ENCODE measurements around the gene TRAP1.

Gene TRAP1

GRCh38 chr16:3652373-3653195 lies 64.7 kb downstream of the TRAP1 start:
- no peak overlapping the region for H3K9ac ChIP-seq (ENCODE audit: insufficient read length)
- no peak overlapping the region for H3K4me3 ChIP-seq
- TF ChIP-seq FOXP2 (optimal IDR thresholded peaks at IDR 0.05; ENCODE audit: control extremely low read depth, extremely low read length, insufficient read depth) (no peak), POLR2AphosphoS5 (IDR thresholded peaks at IDR 0.05; ENCODE audit: borderline replicate concordance, low read depth, low read length) (no peak), EZH2 (IDR thresholded peaks at IDR 0.05) (no peak)
- no peak overlapping the region for H3K27ac ChIP-seq
- DNase-seq (ENCODE audit: low read depth, low spot score) = no peak
- H3K36me3 ChIP-seq (ENCODE audit: insufficient read depth, low read length) = peaks cover 32% of the 10 kb centered on the region; the same call in 1 of the 2 replicates
- no peaks in the 10 kb centered on the region for H3K9me3 ChIP-seq (ENCODE audit: low read depth, low read length)

GRCh38 chr16:3651461-3652372 lies 65.6 kb downstream of the TRAP1 start:
- H3K9me3 ChIP-seq (ENCODE audit: low read depth, low read length) = no peaks in the 10 kb centered on the region
- TF ChIP-seq FOXP2 (optimal IDR thresholded peaks at IDR 0.05; ENCODE audit: control extremely low read depth, extremely low read length, insufficient read depth) = no peak
- no peak for TF ChIP-seq EZH2 (IDR thresholded peaks at IDR 0.05)
- TF ChIP-seq POLR2AphosphoS5 (IDR thresholded peaks at IDR 0.05; ENCODE audit: borderline replicate concordance, low read depth, low read length) = no peak
- H3K9ac ChIP-seq (ENCODE audit: insufficient read length) = no peak overlapping the region
- no peak overlapping the region for H3K27ac ChIP-seq
- no peak overlapping the region for H3K4me3 ChIP-seq
- DNase-seq (ENCODE audit: low read depth, low spot score) = no peak
- peaks cover 24% of the 10 kb centered on the region; the same call in 1 of the 2 replicates for H3K36me3 ChIP-seq (ENCODE audit: insufficient read depth, low read length)

- TF ChIP-seq POLR2AphosphoS5 (IDR thresholded peaks at IDR 0.05; ENCODE audit: borderline replicate concordance, low read depth, low read length) (no peak; the same call in 1 of the 2 replicates), EZH2 (IDR thresholded peaks at IDR 0.05) (no peak), FOXP2 (optimal IDR thresholded peaks at IDR 0.05; ENCODE audit: control extremely low read depth, extremely low read length, insufficient read depth) (no peak)
- Histone ChIP-seq H3K36me3 (ENCODE audit: insufficient read depth, low read length) (peaks cover 18% of the 10 kb centered on the region; the same call in 1 of the 2 replicates), H3K4me3 (no peak overlapping the region), H3K9ac (ENCODE audit: insufficient read length) (no peak overlapping the region), H3K9me3 (ENCODE audit: low read depth, low read length) (no peaks in the 10 kb centered on the region), H3K27ac (peak overlapping the region; percentile 31; the same call in 1 of the 2 replicates)
- no peak for DNase-seq (ENCODE audit: low read depth, low spot score)
Measured at GRCh38 chr16:3650631-3651265, 66.6 kb downstream of the TRAP1 start.

- no peaks in the 10 kb centered on the region for H3K9me3 ChIP-seq (ENCODE audit: low read depth, low read length)
- H3K27ac ChIP-seq = no peak overlapping the region
- H3K4me3 ChIP-seq = no peak overlapping the region
- H3K36me3 ChIP-seq (ENCODE audit: insufficient read depth, low read length) = no peaks in the 10 kb centered on the region
- DNase-seq (ENCODE audit: low read depth, low spot score) = no peak
- no peak for TF ChIP-seq EZH2 (IDR thresholded peaks at IDR 0.05)
- no peak for TF ChIP-seq POLR2AphosphoS5 (IDR thresholded peaks at IDR 0.05; ENCODE audit: borderline replicate concordance, low read depth, low read length)
- TF ChIP-seq FOXP2 (optimal IDR thresholded peaks at IDR 0.05; ENCODE audit: control extremely low read depth, extremely low read length, insufficient read depth) = no peak
- H3K9ac ChIP-seq (ENCODE audit: insufficient read length) = no peak overlapping the region
Measured at GRCh38 chr16:3646348-3646920, 70.9 kb downstream of the TRAP1 start.

DNA sequence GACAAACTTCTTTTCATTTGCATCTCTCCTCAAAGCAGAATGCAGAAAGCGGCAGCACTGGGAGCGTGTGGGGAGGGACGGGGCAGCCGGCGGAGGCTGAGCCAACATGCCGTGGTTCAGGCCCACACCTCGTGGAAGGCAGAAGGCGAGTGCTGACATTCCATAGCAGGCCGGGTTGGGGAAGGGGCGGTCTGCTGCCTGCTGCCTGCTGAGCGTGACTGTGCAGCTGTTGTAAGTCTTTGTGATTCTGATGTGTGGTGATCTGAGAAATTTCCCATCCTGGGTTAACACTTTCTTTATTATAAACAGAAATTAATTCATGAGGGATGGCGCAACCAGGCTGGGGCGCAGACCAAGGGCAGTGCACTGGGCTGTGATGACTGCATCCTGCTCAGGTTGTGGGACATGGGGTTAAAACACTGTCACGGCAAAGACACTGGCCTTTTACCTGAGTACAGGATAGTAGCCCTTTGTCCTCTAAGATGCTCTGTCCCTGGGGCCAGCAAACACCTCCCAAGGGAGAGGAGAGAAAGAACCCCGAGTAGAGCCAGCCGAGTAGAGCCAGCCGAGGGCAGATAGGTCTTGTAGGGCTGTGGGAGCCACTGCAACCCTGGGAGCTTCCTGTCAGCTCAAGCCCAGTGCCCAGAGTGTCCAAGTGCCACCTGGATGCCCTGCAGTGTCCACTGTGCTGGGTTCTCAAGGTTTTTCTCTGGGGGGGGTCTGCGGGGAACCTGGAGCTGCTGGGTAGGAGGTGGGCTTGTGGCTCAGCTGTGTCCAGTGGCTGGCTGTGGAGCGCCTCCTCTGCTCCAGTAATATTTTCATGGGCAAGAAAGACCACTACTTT lies 71.6 kb downstream of the TRAP1 start:
- Histone ChIP-seq H3K36me3 (ENCODE audit: insufficient read depth, low read length) (no peaks in the 10 kb centered on the region), H3K27ac (peak overlapping the region; percentile 7; the same call in 1 of the 2 replicates), H3K9me3 (ENCODE audit: low read depth, low read length) (no peaks in the 10 kb centered on the region), H3K9ac (ENCODE audit: insufficient read length) (peak overlapping the region; percentile 14), H3K4me3 (no peak overlapping the region)
- no peak for DNase-seq (ENCODE audit: low read depth, low spot score)
- TF ChIP-seq FOXP2 (optimal IDR thresholded peaks at IDR 0.05; ENCODE audit: control extremely low read depth, extremely low read length, insufficient read depth) = no peak
- no peak for TF ChIP-seq EZH2 (IDR thresholded peaks at IDR 0.05)
- no peak for TF ChIP-seq POLR2AphosphoS5 (IDR thresholded peaks at IDR 0.05; ENCODE audit: borderline replicate concordance, low read depth, low read length)

- no peak for DNase-seq (ENCODE audit: low read depth, low spot score)
- TF ChIP-seq EZH2 (IDR thresholded peaks at IDR 0.05) (no peak), FOXP2 (optimal IDR thresholded peaks at IDR 0.05; ENCODE audit: control extremely low read depth, extremely low read length, insufficient read depth) (no peak), POLR2AphosphoS5 (IDR thresholded peaks at IDR 0.05; ENCODE audit: borderline replicate concordance, low read depth, low read length) (no peak)
- Histone ChIP-seq H3K36me3 (ENCODE audit: insufficient read depth, low read length) (no peaks in the 10 kb centered on the region), H3K4me3 (no peak overlapping the region), H3K9me3 (ENCODE audit: low read depth, low read length) (no peaks in the 10 kb centered on the region), H3K27ac (peak overlapping the region; percentile 7; the same call in 1 of the 2 replicates), H3K9ac (ENCODE audit: insufficient read length) (peak overlapping the region; percentile 14)
Measured at GRCh38 chr16:3645108-3645503, 72.2 kb downstream of the TRAP1 start.
